GM23248 (cell line): Measurements from ENCODE around the gene TPST1. TPM values are rescaled to one million over a fixed set of nuclear protein-coding genes. Genes with fewer than 3 reads are reported as not detected.
"Not testable (repeated sequence)": the region's sequence is repeated elsewhere in the genome, so short reads cannot be mapped to it uniquely, and the experiment has no call there.

ENCODE experiments used
- DNase-seq: peaks from one replicate; pipeline ENCODE4 v3.0.0-alpha.2; 2015
- H2AFZ ChIP-seq: fragments of 200-600 bp; sonication (generic); 2 replicates; pipeline ENCODE4 v1.6.1; 2016; ENCODE audit warnings: antibody characterized with exemption
- H3F3A ChIP-seq: fragments of 200-600 bp; sonication (generic); 2 replicates; pipeline ENCODE4 v1.6.1; 2016; ENCODE audit warnings: mild to moderate bottlenecking, antibody characterized with exemption, mixed run types; ENCODE audit not compliant: insufficient read depth
- H3K27ac ChIP-seq: fragments of 200-600 bp; sonication (generic); 2 replicates; pipeline ENCODE4 v1.5.1; 2016; ENCODE audit warnings: mild to moderate bottlenecking
- H3K27me3 ChIP-seq: fragments of 200-600 bp; sonication (generic); replicated peaks from 2 replicates; pipeline ENCODE4 v1.6.1; 2016; ENCODE audit warnings: mild to moderate bottlenecking; ENCODE audit not compliant: insufficient read depth
- H3K36me3 ChIP-seq: fragments of 200-600 bp; sonication (generic); 2 replicates; pipeline ENCODE4 v1.6.1; 2016; ENCODE audit warnings: low read depth, mild to moderate bottlenecking
- H3K4me1 ChIP-seq: fragments of 200-600 bp; sonication (generic); 2 replicates; pipeline ENCODE4 v1.6.1; 2016; ENCODE audit warnings: mild to moderate bottlenecking; ENCODE audit not compliant: insufficient read depth
- H3K4me2 ChIP-seq: fragments of 200-600 bp; sonication (generic); one replicate; pipeline ENCODE4 v1.6.1; 2016; ENCODE audit warnings: mild to moderate bottlenecking; ENCODE audit not compliant: unreplicated experiment
- H3K4me3 ChIP-seq: fragments of 200-600 bp; sonication (generic); 2 replicates; pipeline ENCODE4 v1.5.1; 2016; ENCODE audit warnings: mild to moderate bottlenecking
- H3K79me2 ChIP-seq: fragments of 200-600 bp; sonication (generic); 2 replicates; pipeline ENCODE4 v1.6.1; 2016; ENCODE audit warnings: mild to moderate bottlenecking; ENCODE audit not compliant: insufficient read depth
- H3K9ac ChIP-seq: fragments of 200-600 bp; sonication (generic); 2 replicates; pipeline ENCODE4 v1.6.1; 2016; ENCODE audit warnings: mild to moderate bottlenecking
- H3K9me2 ChIP-seq: fragments of 200-600 bp; sonication (generic); 2 replicates; pipeline ENCODE4 v1.6.1; 2016; ENCODE audit warnings: mixed run types, mild to moderate bottlenecking, moderate library complexity; ENCODE audit not compliant: insufficient read depth
- H3K9me3 ChIP-seq: fragments of 200-600 bp; sonication (generic); one replicate; pipeline ENCODE4 v1.6.1; 2017; ENCODE audit warnings: low read depth
- H4K20me1 ChIP-seq: fragments of 200-600 bp; sonication (generic); 2 replicates; pipeline ENCODE4 v1.6.0; 2016; ENCODE audit not compliant: insufficient read depth
- EZH2 ChIP-seq: fragments of 200-600 bp; sonication (generic); IDR thresholded peaks from 2 replicates; pipeline ENCODE4 v1.6.1; 2018; ENCODE audit warnings: antibody characterized with exemption, mild to moderate bottlenecking; ENCODE audit not compliant: insufficient read depth, poor library complexity, severe bottlenecking
- EZH2phosphoT487 ChIP-seq: fragments of 200-600 bp; sonication (generic); IDR thresholded peaks from 2 replicates; pipeline ENCODE4 v1.6.1; 2018; ENCODE audit warnings: antibody characterized with exemption, moderate library complexity, mild to moderate bottlenecking, low read depth; ENCODE audit not compliant: insufficient read depth
- WGBS, 2 experiments: methylation state at CpG; one replicate each; pipeline ENCODE4 v1.1.6; 2015 to 2017; ENCODE audit warnings: low lambda C conversion rate in 2 of 2, low coverage in 1 of 2; ENCODE audit errors: missing lambda C conversion rate in 2 of 2; 5-methylcytosine and 5-hydroxymethylcytosine counted together
- in situ Hi-C: fragments of 300-500 bp; cut with MboI; formaldehyde crosslinking; loops from 2 replicates; pipeline ENCODE4 v1.15.0; 2020
- polyA plus RNA-seq: library from polyadenylated mRNA; unstranded; fragments of >200 nt; fragmentation: Nextera tagmentation; extraction: Ambion mirVana; gene quantifications from 2 replicates; pipeline ENCODE4 v1.2.1, GENCODE V29; 2016
- total RNA-seq: library from RNA; depleted of rRNA; stranded (reverse); fragments of >200 nt; shearing (Covaris generic); gene quantifications from 2 replicates; pipeline ENCODE4 v1.2.3, GENCODE V29; 2014

Gene TPST1
- total and polyA plus RNA-seq, 2 experiments from 2014 or later, result 54.1 to 57.0 TPM

- H3K4me1 ChIP-seq, result peaks cover 19% of the 10 kb centered on the region
- H3K9ac ChIP-seq, result no peak overlapping the region
- H3K4me2 ChIP-seq, result no peak overlapping the region
- H3K27ac ChIP-seq, result no peak overlapping the region
- no peaks in the 10 kb centered on the region for H3K36me3 ChIP-seq
- no peaks in the 10 kb centered on the region for H3K9me3 ChIP-seq
- no peak overlapping the region for H3K4me3 ChIP-seq
- peaks cover 13% of the 10 kb centered on the region for H3F3A ChIP-seq
- in situ Hi-C loops, result no loop called here
- H3K27me3 ChIP-seq, result no peaks in the 10 kb centered on the region
- peaks cover 78% of the 10 kb centered on the region for H3K79me2 ChIP-seq
- TF ChIP-seq EZH2phosphoT487 (no peak), EZH2 (no peak)
- no peak for DNase-seq
- H2AFZ ChIP-seq, result no peak overlapping the region
- 74 to 78% methylated on average over 6 of the region's 6 CpGs for WGBS, 2 experiments
- H3K9me2 ChIP-seq, result no peaks in the 10 kb centered on the region
- no peaks in the 10 kb centered on the region for H4K20me1 ChIP-seq
These were observed 118.1 kb downstream of the TPST1 start for GRCh38 chr7:66323114-66323796.

- H3K36me3 ChIP-seq, DNase-seq, H3K4me3 ChIP-seq, H2AFZ ChIP-seq, H3K27me3 ChIP-seq, H4K20me1 ChIP-seq, H3K4me2 ChIP-seq, H3K27ac ChIP-seq, H3K9me3 ChIP-seq, H3K9me2 ChIP-seq, in situ Hi-C loops, H3K9ac ChIP-seq: not testable (repeated sequence)
- 88 to 93% methylated on average over 6 of the region's 6 CpGs for WGBS, 2 experiments
- peaks cover 13% of the 10 kb centered on the region for H3F3A ChIP-seq
- H3K4me1 ChIP-seq, result peaks cover 19% of the 10 kb centered on the region
- peaks cover 76% of the 10 kb centered on the region for H3K79me2 ChIP-seq
These were observed 119.9 kb downstream of the TPST1 start for GRCh38 chr7:66324985-66325384.

- Histone ChIP-seq H3F3A (peaks cover 13% of the 10 kb centered on the region), H4K20me1 (no peaks in the 10 kb centered on the region), H2AFZ (no peak overlapping the region), H3K4me2 (peak overlapping the region; percentile 27), H3K4me3 (no peak overlapping the region), H3K4me1 (peaks cover 32% of the 10 kb centered on the region), H3K9ac (no peak overlapping the region), H3K36me3 (no peaks in the 10 kb centered on the region), H3K27me3 (no peaks in the 10 kb centered on the region), H3K9me3 (no peaks in the 10 kb centered on the region), H3K79me2 (peaks cover 71% of the 10 kb centered on the region), H3K27ac (peak overlapping the region; percentile 38), H3K9me2 (no peaks in the 10 kb centered on the region)
- peak; percentile 63 for DNase-seq
- 13 to 23% methylated on average over 1 of the region's 1 CpG for WGBS, 2 experiments
- TF ChIP-seq EZH2 (no peak), EZH2phosphoT487 (no peak)
- in situ Hi-C loops, result no loop called here
These were observed 121.5 kb downstream of the TPST1 start for GRCh38 chr7:66326501-66327215.

GRCh38 chr7:66330961-66331360 lies 125.8 kb downstream of the TPST1 start:
- peak; percentile 38 for DNase-seq
- Histone ChIP-seq H3K79me2 (peaks cover 60% of the 10 kb centered on the region), H3K36me3 (no peaks in the 10 kb centered on the region), H3K9me3 (no peaks in the 10 kb centered on the region), H3K27me3 (no peaks in the 10 kb centered on the region), H3K9ac (no peak overlapping the region), H3F3A (peaks cover 13% of the 10 kb centered on the region; the same call in 1 of the 2 replicates), H3K27ac (no peak overlapping the region), H4K20me1 (no peaks in the 10 kb centered on the region), H3K4me1 (peaks cover 32% of the 10 kb centered on the region), H3K4me3 (no peak overlapping the region), H2AFZ (no peak overlapping the region), H3K4me2 (no peak overlapping the region), H3K9me2 (no peaks in the 10 kb centered on the region)
- 15 to 50% methylated on average over 1 of the region's 1 CpG for WGBS, 2 experiments
- in situ Hi-C loops, result no loop called here
- TF ChIP-seq EZH2 (no peak), EZH2phosphoT487 (no peak)
